Left lung (tissue), 10 donors: ENCODE measurements around the gene KCNAB1. TPM values are rescaled to one million over a fixed set of nuclear protein-coding genes. Genes with fewer than 3 reads are reported as not detected.
A peak's percentile ranks its signal among the peaks of the same experiment; 100 is the strongest.

Experiments
- ATAC-seq: fragments of 200-7000 bp; cut with Tn5 transposase; one replicate; pipeline ENCODE4 v1.9.1; 2020; ENCODE audit warnings: moderate library complexity
- DNase-seq, 4 donors: peaks; one replicate each; pipeline ENCODE4 v3.0.0-alpha.2; 2013 to 2020
- H3K27ac ChIP-seq, 2 donors: fragments of 200-600 bp; sonication (generic) in 1 of 2; one replicate each; pipeline versions ENCODE4 v1.5.0 to v1.8.0; 2020 to 2021
- H3K27me3 ChIP-seq, 2 donors: fragments of 200-600 bp; sonication (generic) in 1 of 2; one replicate each; pipeline versions ENCODE4 v1.5.0 to v1.8.0; 2020 to 2021
- H3K36me3 ChIP-seq, 2 donors: fragments of 200-600 bp; sonication (generic) in 1 of 2; one replicate each; pipeline versions ENCODE4 v1.5.0 to v1.8.0; 2020 to 2021
- H3K4me1 ChIP-seq, 2 donors: fragments of 200-600 bp; one replicate each; pipeline ENCODE4 v1.8.0; 2021
- H3K4me3 ChIP-seq, 2 donors: fragments of 200-600 bp; sonication (generic) in 1 of 2; one replicate each; pipeline versions ENCODE4 v1.5.0 to v1.8.0; 2020 to 2021; ENCODE audit warnings: mild to moderate bottlenecking in 1 of 2
- H3K9me3 ChIP-seq, 2 donors: fragments of 200-600 bp; sonication (generic) in 1 of 2; one replicate each; pipeline versions ENCODE4 v1.5.0 to v1.8.0; 2020 to 2021
- intact Hi-C, 2 donors: fragments of 100-400 bp; cut with DNase I; formaldehyde crosslinking; loops; one replicate each; pipeline versions ENCODE4 v1.11.2 to v1.14.2; 2022
- polyA plus RNA-seq, 6 donors: library from polyadenylated mRNA; unstranded; fragments of 120-200 nt; gene quantifications; one replicate each; pipeline ENCODE4 v1.2.1, GENCODE V29; 2013; ENCODE audit not compliant: insufficient read length in 6 of 6
- total RNA-seq, 2 donors: library from RNA; stranded (reverse); fragmentation: NEBNext Ultra II Directional; extraction: Animal tissue kit (Norgen Biotek cat#: 25700); gene quantifications; one replicate each; pipeline ENCODE4 v1.2.1, GENCODE V29; 2021
- TF ChIP-seq, protein P1 (sequence below), 2 donors: fragments of 200-600 bp; sonication (generic) in 1 of 2; IDR thresholded peaks; one replicate each; pipeline versions ENCODE4 v1.5.0 to v1.8.0; 2021; ENCODE audit warnings: antibody characterized with exemption in 2 of 2
- donor health status: DM: no; HTN: yes; CAD: no.
- donor health status: DM: no; HTN: no; CAD: no.

The KCNAB1 gene
- total and polyA plus RNA-seq, 8 donors: 0.58 to 1.7 (median 1.5) TPM

- TF ChIP-seq, protein P1, sequence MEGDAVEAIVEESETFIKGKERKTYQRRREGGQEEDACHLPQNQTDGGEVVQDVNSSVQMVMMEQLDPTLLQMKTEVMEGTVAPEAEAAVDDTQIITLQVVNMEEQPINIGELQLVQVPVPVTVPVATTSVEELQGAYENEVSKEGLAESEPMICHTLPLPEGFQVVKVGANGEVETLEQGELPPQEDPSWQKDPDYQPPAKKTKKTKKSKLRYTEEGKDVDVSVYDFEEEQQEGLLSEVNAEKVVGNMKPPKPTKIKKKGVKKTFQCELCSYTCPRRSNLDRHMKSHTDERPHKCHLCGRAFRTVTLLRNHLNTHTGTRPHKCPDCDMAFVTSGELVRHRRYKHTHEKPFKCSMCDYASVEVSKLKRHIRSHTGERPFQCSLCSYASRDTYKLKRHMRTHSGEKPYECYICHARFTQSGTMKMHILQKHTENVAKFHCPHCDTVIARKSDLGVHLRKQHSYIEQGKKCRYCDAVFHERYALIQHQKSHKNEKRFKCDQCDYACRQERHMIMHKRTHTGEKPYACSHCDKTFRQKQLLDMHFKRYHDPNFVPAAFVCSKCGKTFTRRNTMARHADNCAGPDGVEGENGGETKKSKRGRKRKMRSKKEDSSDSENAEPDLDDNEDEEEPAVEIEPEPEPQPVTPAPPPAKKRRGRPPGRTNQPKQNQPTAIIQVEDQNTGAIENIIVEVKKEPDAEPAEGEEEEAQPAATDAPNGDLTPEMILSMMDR (IDR thresholded peaks at IDR 0.05): no peak
- intact Hi-C loops: loop anchor here in 1 of 2 donors (10.0 kb wide), 2 partner anchors 123 to 533 kb away; partner anchors contain the start of gene TIPARP
- no peak overlapping the region for H3K27ac ChIP-seq
- peaks cover 0 to 63% of the 10 kb centered on the region in 2 donors for H3K36me3 ChIP-seq
- no peak overlapping the region for H3K4me3 ChIP-seq
- DNase-seq (no peak), ATAC-seq (no peak)
- no peaks in the 10 kb centered on the region for H3K9me3 ChIP-seq
- peaks cover 27 to 36% of the 10 kb centered on the region in 2 donors for H3K4me1 ChIP-seq
- no peaks in the 10 kb centered on the region for H3K27me3 ChIP-seq
Observed at GRCh38 chr3:156551746-156552145, 431.4 kb downstream of the KCNAB1 start.

DNA sequence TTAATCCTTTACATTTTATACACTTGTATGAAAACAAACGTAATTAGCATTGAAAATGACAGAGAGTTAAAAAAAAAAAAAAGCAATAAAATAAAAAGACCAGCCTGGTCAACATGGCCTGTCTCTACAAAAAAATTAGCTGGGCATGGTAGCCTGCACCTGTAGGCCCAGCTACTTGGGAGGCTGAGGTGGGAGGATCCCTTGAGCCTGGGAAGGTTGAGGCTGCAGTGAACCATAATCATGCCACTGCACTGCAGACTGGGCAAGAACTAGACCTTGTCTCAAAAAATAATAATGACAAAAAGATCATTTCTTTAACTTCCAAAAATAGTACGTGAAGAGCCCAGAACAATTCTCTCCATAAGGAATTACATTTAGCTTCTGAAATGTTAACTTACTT lies 432.6 kb downstream of the KCNAB1 start:
- TF ChIP-seq, protein P1 (IDR thresholded peaks at IDR 0.05): no peak
- Histone ChIP-seq H3K36me3 (peaks cover 0 to 51% of the 10 kb centered on the region in 2 donors), H3K27ac (no peak overlapping the region), H3K27me3 (no peaks in the 10 kb centered on the region), H3K4me3 (peak overlapping the region in 1 of 2 donors; percentile 93), H3K4me1 (peaks cover 22 to 36% of the 10 kb centered on the region in 2 donors), H3K9me3 (no peaks in the 10 kb centered on the region)
- intact Hi-C loops: loop anchor here in 1 of 2 donors (10.0 kb wide), 2 partner anchors 122 to 532 kb away; partner anchors contain the start of gene TIPARP
- no peak for DNase-seq
- ATAC-seq: no peak

- ATAC-seq (peak; percentile 10), DNase-seq (no peak)
- intact Hi-C loops: loop anchor here in 1 of 2 donors (10.0 kb wide), 2 partner anchors 121 to 531 kb away; partner anchors contain the start of gene TIPARP
- Histone ChIP-seq H3K36me3 (peaks cover 0 to 42% of the 10 kb centered on the region in 2 donors), H3K27ac (peak overlapping the region; percentile 84 to 90), H3K4me3 (peak overlapping the region; percentile 72 to 93), H3K27me3 (no peaks in the 10 kb centered on the region), H3K9me3 (no peaks in the 10 kb centered on the region), H3K4me1 (peaks cover 22 to 36% of the 10 kb centered on the region in 2 donors)
- TF ChIP-seq, protein P1 (IDR thresholded peaks at IDR 0.05): no peak
Observed at GRCh38 chr3:156553705-156554356, 433.5 kb downstream of the KCNAB1 start.

GRCh38 chr3:156554515-156554841 lies 434.1 kb downstream of the KCNAB1 start:
- H3K36me3 ChIP-seq: peaks cover 0 to 36% of the 10 kb centered on the region in 2 donors
- no peaks in the 10 kb centered on the region for H3K9me3 ChIP-seq
- peak; percentile 51 for ATAC-seq
- peak overlapping the region; percentile 84 to 90 for H3K27ac ChIP-seq
- TF ChIP-seq, protein P1 (IDR thresholded peaks at IDR 0.05): no peak
- no peak for DNase-seq
- intact Hi-C loops: loop anchor here in 1 of 2 donors (10.0 kb wide), 2 partner anchors 120 to 530 kb away; partner anchors contain the start of gene TIPARP
- peak overlapping the region; percentile 72 to 93 for H3K4me3 ChIP-seq
- no peaks in the 10 kb centered on the region for H3K27me3 ChIP-seq
- peaks cover 22 to 36% of the 10 kb centered on the region in 2 donors for H3K4me1 ChIP-seq
